MM.1S (cell line): ENCODE data around the gene TMEM174.

ENCODE experiments used
- DNase-seq: peaks from one replicate; pipeline ENCODE4 v3.0.0-alpha.2; 2015
- H2AFZ ChIP-seq: fragments of 300-600 bp; sonication (generic); 2 replicates; pipeline ENCODE4 v1.6.0; 2016; ENCODE audit warnings: antibody characterized with exemption, low read length
- H3F3A ChIP-seq: fragments of 300-600 bp; sonication (generic); 2 replicates; pipeline ENCODE4 v1.6.1; 2016; ENCODE audit warnings: mild to moderate bottlenecking, antibody characterized with exemption, low read length, moderate library complexity, mixed read lengths; ENCODE audit not compliant: insufficient read depth
- H3K27ac ChIP-seq: fragments of 300-600 bp; sonication (generic); 2 replicates; pipeline ENCODE4 v1.5.1; 2016; ENCODE audit warnings: mild to moderate bottlenecking, low read length
- H3K27me3 ChIP-seq: fragments of 300-600 bp; sonication (generic); replicated peaks from 2 replicates; pipeline ENCODE4 v1.6.0; 2016; ENCODE audit warnings: low read length; ENCODE audit not compliant: insufficient read depth
- H3K36me3 ChIP-seq: fragments of 300-600 bp; sonication (generic); replicated peaks from 2 replicates; pipeline ENCODE4 v1.6.1; 2016; ENCODE audit warnings: mild to moderate bottlenecking, low read length, mixed read lengths; ENCODE audit not compliant: insufficient read depth
- H3K4me1 ChIP-seq: fragments of 300-600 bp; sonication (generic); 2 replicates; pipeline ENCODE4 v1.6.1; 2016; ENCODE audit warnings: low read length, mixed read lengths
- H3K4me2 ChIP-seq: fragments of 300-600 bp; sonication (generic); 2 replicates; pipeline ENCODE4 v1.6.0; 2016; ENCODE audit warnings: low read depth, low read length
- H3K4me3 ChIP-seq: fragments of 300-600 bp; sonication (generic); 2 replicates; pipeline ENCODE4 v1.5.1; 2016; ENCODE audit warnings: low read length, mixed read lengths
- H3K79me2 ChIP-seq: fragments of 300-600 bp; sonication (generic); 2 replicates; pipeline ENCODE4 v1.6.1; 2016; ENCODE audit warnings: mixed run types, low read length, mixed read lengths
- H3K9ac ChIP-seq: fragments of 300-600 bp; sonication (generic); 2 replicates; pipeline ENCODE4 v1.6.1; 2016; ENCODE audit warnings: low read length, mixed read lengths
- H3K9me2 ChIP-seq: fragments of 300-600 bp; sonication (generic); replicated peaks from 2 replicates; pipeline ENCODE4 v1.6.1; 2016; ENCODE audit warnings: mild to moderate bottlenecking, low read length, mixed read lengths; ENCODE audit not compliant: insufficient read depth
- H3K9me3 ChIP-seq: fragments of 300-600 bp; sonication (generic); replicated peaks from 2 replicates; pipeline ENCODE4 v1.6.1; 2016; ENCODE audit warnings: mild to moderate bottlenecking, low read length, mixed read lengths; ENCODE audit not compliant: insufficient read depth
- H4K20me1 ChIP-seq: fragments of 300-600 bp; sonication (generic); 2 replicates; pipeline ENCODE4 v1.6.1; 2016; ENCODE audit warnings: mild to moderate bottlenecking, low read length, moderate library complexity, mixed read lengths; ENCODE audit not compliant: insufficient read depth
- EZH2 ChIP-seq: fragments of 300-600 bp; sonication (generic); optimal IDR thresholded peaks from 2 replicates; pipeline ENCODE3; 2017; ENCODE audit warnings: low read depth, mild to moderate bottlenecking, antibody characterized with exemption, low read length, mixed read lengths
- EZH2phosphoT487 ChIP-seq: fragments of 300-600 bp; sonication (generic); IDR thresholded peaks from 2 replicates; pipeline ENCODE4 v1.6.1; 2018; ENCODE audit warnings: antibody characterized with exemption, low read length
- TF ChIP-seq, protein P1 (sequence below): fragments of 300-600 bp; sonication (generic); IDR thresholded peaks from 2 replicates; pipeline ENCODE4 v1.5.1; 2016; ENCODE audit warnings: antibody characterized with exemption, low read length, mixed read lengths

The TMEM174 gene

DNA sequence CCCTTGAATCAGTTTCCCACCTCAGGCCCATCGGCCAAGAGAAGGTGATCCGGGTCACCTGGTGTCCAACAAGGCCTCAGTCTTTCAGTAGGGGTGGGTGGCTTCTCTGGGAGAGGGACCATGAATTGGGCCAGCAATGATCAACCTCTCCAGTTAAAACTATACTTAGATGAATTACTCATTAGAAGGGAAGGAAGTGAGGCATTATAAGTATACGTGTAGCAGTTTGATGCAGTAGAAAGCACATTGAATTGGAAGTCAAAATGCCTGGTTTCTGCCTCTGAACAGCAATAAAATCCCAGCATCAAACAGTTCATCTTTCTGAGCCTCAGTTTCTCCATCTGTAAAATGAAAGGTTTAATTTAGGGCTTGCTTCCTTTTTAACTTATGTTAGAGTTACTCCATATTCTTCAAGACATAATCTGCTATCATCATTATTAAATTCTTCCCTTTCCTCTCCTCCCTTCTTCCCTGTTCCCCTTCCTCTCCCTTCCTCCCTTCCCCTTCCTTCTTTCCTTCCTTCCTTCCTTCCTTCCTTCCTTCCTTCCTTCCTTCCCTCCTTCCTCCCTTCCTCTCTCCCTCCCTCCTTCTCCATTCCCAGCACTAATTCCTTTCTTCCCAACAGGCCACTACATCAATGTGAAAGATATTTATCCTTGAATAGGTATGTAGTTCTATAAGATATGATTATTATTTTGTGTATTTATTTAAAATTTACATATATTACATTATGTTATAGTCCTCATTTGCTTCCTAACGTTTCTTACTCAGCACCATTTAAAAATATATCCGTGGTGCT is 18.6 kb upstream of the TMEM174 start:
- H3K4me3 ChIP-seq: no peak overlapping the region
- H4K20me1 ChIP-seq: no peaks in the 10 kb centered on the region
- H3F3A ChIP-seq: no peaks in the 10 kb centered on the region
- H3K79me2 ChIP-seq: no peaks in the 10 kb centered on the region
- DNase-seq: no peak
- no peaks in the 10 kb centered on the region for H3K9me3 ChIP-seq
- no peak overlapping the region for H3K27ac ChIP-seq
- no peak overlapping the region for H3K9ac ChIP-seq
- TF ChIP-seq EZH2phosphoT487: no peak
- TF ChIP-seq, protein P1, sequence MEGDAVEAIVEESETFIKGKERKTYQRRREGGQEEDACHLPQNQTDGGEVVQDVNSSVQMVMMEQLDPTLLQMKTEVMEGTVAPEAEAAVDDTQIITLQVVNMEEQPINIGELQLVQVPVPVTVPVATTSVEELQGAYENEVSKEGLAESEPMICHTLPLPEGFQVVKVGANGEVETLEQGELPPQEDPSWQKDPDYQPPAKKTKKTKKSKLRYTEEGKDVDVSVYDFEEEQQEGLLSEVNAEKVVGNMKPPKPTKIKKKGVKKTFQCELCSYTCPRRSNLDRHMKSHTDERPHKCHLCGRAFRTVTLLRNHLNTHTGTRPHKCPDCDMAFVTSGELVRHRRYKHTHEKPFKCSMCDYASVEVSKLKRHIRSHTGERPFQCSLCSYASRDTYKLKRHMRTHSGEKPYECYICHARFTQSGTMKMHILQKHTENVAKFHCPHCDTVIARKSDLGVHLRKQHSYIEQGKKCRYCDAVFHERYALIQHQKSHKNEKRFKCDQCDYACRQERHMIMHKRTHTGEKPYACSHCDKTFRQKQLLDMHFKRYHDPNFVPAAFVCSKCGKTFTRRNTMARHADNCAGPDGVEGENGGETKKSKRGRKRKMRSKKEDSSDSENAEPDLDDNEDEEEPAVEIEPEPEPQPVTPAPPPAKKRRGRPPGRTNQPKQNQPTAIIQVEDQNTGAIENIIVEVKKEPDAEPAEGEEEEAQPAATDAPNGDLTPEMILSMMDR: no peak
- TF ChIP-seq EZH2: no peak
- H2AFZ ChIP-seq: no peak overlapping the region
- 0 out of 2 replicates have a peak, but pooled peaks cover 1% of the 10 kb centered on the region for H3K4me1 ChIP-seq
- H3K27me3 ChIP-seq: peaks cover 75% of the 10 kb centered on the region
- H3K9me2 ChIP-seq: no peaks in the 10 kb centered on the region
- H3K4me2 ChIP-seq: no peak overlapping the region
- H3K36me3 ChIP-seq: no peaks in the 10 kb centered on the region

DNA sequence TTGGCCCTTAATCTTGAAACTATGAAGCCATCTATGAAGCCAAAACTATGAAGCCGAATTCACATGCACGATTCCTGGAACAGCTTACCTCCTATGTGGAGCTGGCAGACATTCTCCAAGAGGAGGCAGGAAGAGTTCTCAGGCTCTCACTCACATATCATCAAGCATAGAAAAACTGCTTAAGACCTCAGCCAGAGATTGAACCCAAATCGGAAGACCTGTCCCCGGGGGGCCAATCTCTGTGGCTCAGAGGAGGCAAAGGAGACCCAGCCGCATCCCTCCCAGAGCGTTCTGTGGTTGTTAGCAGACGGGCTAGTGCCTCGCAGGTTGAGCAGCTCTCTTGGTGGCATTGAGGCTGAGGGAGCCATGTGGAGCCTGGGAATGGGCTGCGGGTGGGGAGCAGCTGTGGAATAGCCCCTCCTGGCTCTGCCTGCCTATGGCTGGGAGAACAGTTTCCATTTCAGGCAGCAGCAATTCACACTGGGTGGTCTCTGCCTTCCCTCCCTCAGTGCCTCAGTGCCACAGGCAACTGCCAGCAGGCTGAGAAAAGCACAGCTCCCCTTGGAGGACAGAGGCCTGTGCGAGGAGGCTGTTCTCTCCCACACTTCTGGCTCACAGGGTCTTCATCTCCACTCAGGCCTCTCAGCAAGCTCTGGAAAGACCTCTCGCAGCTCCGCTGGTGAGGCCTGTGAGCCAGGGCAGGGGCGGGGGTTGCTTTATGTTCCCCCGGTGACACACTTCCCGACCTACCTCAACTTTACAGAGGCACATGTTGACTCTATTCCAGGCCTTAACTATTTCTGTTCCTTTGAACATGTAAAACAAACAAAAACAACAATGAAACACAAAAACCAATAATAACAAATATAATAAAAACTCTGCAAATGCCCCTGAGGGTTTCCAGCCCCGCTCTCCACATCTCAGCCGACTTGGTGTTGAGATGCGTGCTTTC is 17.4 kb upstream of the TMEM174 start:
- H3K4me1 ChIP-seq: peaks cover 10% of the 10 kb centered on the region; the same call in 1 of the 2 replicates
- no peak overlapping the region for H2AFZ ChIP-seq
- H3K9ac ChIP-seq: no peak overlapping the region
- no peak for DNase-seq
- H3K4me2 ChIP-seq: no peak overlapping the region
- no peaks in the 10 kb centered on the region for H3K36me3 ChIP-seq
- no peaks in the 10 kb centered on the region for H4K20me1 ChIP-seq
- H3K9me3 ChIP-seq: no peaks in the 10 kb centered on the region
- H3K27ac ChIP-seq: no peak overlapping the region
- H3K27me3 ChIP-seq: peaks cover 79% of the 10 kb centered on the region
- H3K4me3 ChIP-seq: no peak overlapping the region
- peaks cover 3% of the 10 kb centered on the region for H3F3A ChIP-seq
- H3K9me2 ChIP-seq: no peaks in the 10 kb centered on the region
- TF ChIP-seq, protein P1: no peak
- TF ChIP-seq EZH2 (no peak), EZH2phosphoT487 (no peak)
- H3K79me2 ChIP-seq: no peaks in the 10 kb centered on the region

DNA sequence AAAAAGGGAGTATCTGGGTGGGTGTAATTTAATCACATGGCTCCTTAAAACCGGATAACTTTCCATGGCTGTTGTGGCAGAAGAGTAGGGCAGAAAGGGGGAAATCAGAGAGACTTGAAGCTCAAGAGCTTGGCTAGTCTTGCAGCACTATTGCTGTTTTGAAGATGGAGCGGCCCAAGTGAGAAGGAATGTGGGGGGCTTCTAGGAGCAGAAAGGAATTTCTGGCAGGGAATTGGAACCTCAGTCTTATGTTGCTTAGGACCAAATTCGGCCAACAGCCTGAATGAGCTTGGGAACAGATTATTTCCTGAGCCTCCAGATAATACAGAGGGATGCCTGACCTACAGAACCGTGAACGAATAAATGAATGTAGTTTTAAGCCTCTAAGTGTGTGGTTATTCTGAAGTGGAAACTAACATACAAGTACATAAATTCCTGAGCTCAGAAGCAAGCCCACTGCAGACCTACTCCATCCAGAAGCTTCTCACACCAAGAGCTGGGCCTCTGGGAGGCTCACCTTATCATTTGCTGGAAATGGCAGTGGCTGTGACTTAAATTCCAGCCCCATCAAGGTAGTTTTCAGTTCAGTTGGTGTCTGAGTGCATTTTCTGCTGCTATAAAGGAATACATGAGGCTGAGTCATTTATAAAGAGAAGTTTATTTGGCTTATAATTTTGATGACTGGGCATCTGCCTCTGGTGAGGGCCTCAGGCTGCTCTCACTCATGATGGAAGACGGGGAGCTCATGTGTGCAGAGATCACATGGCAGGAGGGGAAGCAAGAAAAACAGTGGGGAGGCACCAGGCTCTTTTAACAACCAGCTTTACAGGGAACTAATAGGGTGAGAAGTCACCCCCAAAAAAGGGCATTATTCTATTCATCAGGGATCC is 15.3 kb upstream of the TMEM174 start:
- H3F3A ChIP-seq: peaks cover 7% of the 10 kb centered on the region
- no peak overlapping the region for H3K4me3 ChIP-seq
- no peak overlapping the region for H3K27ac ChIP-seq
- no peaks in the 10 kb centered on the region for H3K9me3 ChIP-seq
- no peaks in the 10 kb centered on the region for H3K9me2 ChIP-seq
- H3K4me1 ChIP-seq: peaks cover 19% of the 10 kb centered on the region; the same call in 1 of the 2 replicates
- H3K79me2 ChIP-seq: no peaks in the 10 kb centered on the region
- no peak overlapping the region for H3K9ac ChIP-seq
- TF ChIP-seq, protein P1: no peak
- TF ChIP-seq EZH2 (no peak), EZH2phosphoT487 (no peak)
- no peaks in the 10 kb centered on the region for H4K20me1 ChIP-seq
- no peak overlapping the region for H2AFZ ChIP-seq
- no peak for DNase-seq
- no peak overlapping the region for H3K4me2 ChIP-seq
- peaks cover 93% of the 10 kb centered on the region for H3K27me3 ChIP-seq
- no peaks in the 10 kb centered on the region for H3K36me3 ChIP-seq
